ENCODE data around the gene DEPDC4.

DNA sequence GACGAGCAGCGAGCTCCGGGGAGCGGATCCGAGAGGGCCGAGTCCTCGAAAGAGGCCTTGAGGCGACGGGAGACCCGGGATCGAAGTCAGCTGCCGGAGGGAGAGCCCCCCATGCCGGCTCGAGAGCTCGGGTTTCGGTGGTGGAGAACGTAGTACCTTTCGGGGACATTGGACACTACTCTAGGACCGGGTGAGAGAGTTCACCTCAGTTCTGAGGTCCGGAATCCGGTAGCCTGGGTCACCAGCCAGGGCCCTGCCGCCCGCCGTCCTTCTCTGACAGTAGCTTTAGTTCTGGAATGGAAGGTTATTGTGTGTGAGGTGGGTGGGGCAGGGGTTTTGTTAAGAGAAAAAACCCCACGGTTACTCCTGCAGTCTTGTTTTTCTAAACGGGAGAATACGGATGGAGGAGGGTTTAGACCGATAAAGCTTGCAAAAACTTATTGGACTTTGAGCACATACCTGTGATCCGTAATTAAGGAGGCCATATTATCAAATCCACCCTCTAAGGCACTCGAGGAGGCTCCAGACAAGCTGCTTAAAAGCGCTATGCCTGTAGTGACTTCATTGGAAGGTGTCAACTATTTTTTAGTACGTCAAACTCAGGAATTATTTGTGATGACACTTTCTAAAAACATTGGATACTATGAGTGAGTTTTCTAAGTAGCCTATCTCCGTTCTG is 863 bp upstream of the DEPDC4 start:
- no peak for TF ChIP-seq POLR2AphosphoS5 (IDR thresholded peaks at IDR 0.05; ENCODE audit: insufficient read depth in 1 of 2, low read depth in 1 of 2)
- TF ChIP-seq, protein P1, sequence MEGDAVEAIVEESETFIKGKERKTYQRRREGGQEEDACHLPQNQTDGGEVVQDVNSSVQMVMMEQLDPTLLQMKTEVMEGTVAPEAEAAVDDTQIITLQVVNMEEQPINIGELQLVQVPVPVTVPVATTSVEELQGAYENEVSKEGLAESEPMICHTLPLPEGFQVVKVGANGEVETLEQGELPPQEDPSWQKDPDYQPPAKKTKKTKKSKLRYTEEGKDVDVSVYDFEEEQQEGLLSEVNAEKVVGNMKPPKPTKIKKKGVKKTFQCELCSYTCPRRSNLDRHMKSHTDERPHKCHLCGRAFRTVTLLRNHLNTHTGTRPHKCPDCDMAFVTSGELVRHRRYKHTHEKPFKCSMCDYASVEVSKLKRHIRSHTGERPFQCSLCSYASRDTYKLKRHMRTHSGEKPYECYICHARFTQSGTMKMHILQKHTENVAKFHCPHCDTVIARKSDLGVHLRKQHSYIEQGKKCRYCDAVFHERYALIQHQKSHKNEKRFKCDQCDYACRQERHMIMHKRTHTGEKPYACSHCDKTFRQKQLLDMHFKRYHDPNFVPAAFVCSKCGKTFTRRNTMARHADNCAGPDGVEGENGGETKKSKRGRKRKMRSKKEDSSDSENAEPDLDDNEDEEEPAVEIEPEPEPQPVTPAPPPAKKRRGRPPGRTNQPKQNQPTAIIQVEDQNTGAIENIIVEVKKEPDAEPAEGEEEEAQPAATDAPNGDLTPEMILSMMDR (IDR thresholded peaks at IDR 0.05): no peak
- TF ChIP-seq POLR2A (IDR thresholded peaks at IDR 0.05): no peak
